ENCODE results near the gene PAPOLA.

- no peak for TF ChIP-seq CTCF (conservative IDR thresholded peaks at IDR 0.05; ENCODE audit: low read length)
- TF ChIP-seq EZH2phosphoT487 (IDR thresholded peaks at IDR 0.05; ENCODE audit: borderline replicate concordance, low read depth, low read length) = no peak
Observed at GRCh38 chr14:96455588-96455987, 46.6 kb upstream of the PAPOLA start.
